ENCODE data around the gene TET2.

The TET2 gene

DNA sequence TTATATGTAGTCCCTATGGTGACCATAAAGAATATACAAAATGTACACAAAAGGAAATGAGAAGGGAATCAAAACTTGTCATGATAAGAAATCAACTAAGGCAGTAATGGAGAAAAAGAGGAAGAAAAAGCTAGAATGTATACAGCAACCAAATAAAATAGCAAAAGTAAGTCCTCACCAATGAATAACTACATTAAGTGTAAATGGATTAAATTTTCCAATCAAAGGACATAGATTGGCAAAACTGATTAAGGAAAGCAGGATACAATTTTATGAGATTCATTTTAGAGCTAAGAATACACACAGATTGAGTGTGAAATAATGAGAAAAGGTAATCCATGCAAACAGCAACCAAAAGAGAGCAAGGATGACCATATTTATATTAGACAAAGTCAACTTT is 157.4 kb downstream of the TET2 start:
- no peak for DNase-seq

DNA sequence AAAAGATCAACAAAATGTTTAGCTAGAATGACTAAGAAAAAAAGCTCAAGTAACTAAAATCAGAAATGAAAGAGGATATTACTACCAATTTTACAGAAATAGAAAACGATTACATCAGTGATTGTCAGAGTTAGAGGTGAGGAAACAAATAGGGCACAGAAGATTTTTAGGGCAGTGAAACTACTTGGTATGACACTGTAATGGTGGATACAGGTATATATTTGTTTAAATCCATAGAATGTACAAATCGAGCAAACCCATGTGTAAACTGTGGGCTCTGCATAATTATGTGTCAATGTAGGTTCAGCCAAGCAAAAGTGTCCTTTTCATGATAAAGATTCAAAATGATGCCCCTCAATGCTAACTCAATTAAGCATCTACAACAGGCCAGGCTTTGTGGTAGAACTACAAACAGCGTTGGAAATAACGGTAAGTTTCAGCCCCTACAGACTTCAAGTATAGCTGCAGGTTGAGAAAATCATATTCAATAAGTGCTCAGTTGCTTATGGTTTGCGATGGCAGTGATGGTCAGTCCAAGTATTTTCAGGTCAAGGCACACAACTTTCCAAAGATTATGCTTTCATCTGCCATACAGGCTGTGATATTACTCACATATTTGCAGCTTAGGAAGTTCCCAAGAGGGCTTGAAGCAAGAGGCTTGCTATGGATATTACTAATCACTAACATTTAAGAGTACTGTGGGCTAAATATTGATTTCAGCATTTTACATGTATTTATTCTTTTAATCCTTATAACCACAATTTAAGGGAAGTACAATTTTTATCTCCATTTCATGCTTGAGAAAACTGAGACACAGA is 158.6 kb downstream of the TET2 start:
- DNase-seq: no peak

DNA sequence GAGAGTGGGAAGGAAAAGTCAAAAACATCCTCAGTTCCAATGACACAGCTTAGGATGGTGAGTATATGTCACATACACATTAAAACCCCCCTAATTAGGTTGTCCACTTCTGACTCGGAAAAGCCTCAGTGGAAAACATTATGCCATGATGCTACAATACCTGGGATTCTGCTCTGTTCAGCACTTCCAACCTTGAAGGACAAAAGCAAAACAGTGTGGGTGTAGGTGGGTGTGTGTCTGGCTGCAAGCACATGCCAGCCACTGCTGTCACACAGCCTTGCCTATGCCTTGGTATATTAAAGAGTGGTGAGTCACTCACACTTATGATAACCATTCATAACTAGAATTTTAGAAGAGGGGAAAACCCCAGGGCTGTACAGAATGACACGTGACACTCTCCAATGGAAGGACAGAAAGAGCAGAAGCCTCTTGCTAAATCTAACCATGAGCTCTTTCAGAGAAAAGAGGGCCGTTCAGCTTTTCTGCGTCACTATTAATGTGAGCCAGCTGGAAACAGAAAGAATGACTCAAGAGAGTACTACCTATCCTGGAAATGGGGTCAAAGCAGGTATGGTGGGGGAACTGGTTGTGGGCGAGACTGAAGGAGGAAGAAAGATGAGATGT is 159.6 kb downstream of the TET2 start:
- DNase-seq: peak; percentile 5 to 21

DNA sequence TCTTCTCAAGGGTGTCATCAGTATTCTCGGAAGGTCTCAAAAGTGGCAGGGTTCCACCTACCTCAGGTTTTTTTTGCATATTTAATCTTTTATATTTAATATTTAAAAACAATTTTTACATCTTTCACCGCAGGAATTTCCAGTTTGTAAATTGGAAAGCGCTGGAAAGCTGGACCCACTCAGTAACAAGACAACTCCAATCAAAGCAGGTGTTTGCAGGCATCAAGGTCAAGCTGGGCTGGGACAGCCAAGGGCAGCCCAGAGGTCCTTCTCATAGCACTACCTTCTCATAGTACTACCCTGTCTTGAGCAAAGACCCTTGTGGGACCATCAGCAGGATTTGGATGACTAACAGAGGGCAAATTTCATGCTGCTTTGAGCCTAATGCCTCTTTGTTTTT is 160.1 kb downstream of the TET2 start:
- DNase-seq: no peak

DNA sequence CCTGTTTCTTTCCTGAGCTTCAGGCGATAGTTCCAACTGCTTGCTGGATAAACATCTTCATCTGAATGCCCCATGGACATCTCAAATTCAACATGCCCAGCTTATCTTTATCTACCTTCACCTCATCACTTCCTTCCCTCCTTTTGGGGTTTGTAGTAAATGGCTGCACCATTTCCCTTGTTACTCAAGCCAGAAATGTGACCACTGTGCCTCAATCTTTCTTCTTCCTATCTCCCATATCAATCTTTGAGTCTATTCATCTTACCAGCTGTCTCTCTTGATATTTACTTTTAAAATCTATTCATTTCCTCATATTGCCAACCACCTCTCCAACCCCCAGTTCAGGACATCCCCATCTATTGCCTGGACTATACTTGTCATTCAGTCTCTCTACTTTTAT is 171.8 kb downstream of the TET2 start:
- no peak for DNase-seq

DNA sequence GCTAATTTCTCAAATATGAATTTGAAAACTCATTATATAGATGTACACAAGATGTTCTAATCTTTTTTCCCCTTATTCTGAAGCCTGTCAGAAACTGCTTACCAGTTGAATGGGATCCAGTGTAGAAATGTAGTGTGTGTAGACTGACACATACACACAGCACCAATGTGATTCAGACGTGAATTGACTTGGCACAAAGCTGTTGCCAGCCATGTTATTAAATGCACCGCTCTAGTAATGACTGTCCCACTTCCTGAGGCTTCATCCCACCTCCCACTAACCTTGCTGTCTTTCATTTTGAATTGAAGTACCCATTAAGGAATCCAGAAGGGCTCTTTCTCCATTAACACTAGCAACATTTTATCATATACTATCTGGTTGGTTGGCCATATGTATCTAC is 180.5 kb downstream of the TET2 start:
- DNase-seq: no peak

DNA sequence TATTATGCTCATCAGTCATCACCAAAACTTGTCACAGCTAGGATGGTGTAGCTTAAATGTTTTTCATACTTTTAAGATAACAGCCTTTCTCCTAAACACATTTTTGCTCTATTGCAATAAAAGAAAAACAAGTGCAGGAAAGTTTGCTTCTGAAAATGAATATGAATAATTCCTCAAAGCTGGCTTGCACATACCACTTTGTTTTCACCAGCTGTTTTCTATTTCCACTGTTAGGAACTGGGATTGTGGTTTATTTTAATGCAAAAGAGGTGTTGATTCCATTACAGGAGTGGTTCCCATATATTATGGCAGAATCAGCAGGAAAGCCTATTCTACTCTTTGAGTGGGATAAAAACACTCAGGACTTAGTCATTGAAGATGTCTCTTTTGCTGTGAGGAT is 181.3 kb downstream of the TET2 start:
- no peak for DNase-seq

DNA sequence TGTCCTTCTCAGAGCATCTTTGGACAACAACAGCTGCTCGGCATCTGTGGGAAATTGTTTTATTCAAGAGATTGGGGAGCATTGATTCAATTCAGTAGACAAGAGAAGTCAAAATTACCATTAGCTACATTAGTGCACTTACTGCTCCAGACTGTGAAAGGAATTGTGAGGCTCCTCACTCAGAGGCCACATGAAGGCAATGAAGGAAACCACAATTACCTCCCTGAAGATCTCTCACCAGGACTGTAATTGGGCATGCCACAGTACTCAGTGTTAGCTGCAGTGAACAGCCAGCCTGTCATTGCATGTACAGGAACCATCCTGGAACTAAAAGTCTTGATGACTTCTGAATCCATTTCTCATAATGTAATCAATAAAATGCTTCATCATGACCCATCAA is 182.4 kb downstream of the TET2 start:
- no peak for DNase-seq

Measured in CD4-positive, alpha-beta T cell treated with Interleukin-1 beta for 1 hour (primary cell).